ENCODE measurements around the gene FER. TPM values are rescaled to one million over a fixed set of nuclear protein-coding genes. Genes with fewer than 3 reads are reported as not detected.

The FER gene
- total RNA-seq, 4 donors from 2014 or later, result 16.1 to 25.7 (median 19.1) TPM

GRCh38 chr5:109080481-109080880, 332.8 kb downstream of the FER start:
- H3K4me3 ChIP-seq (ENCODE audit: low read depth, poor library complexity, severe bottlenecking), result no peak overlapping the region
- TF ChIP-seq CTCF (IDR thresholded peaks at IDR 0.05) (no peak), POLR2A (IDR thresholded peaks at IDR 0.05) (no peak)
- intact Hi-C loops (cut with DNase I; ENCODE audit: low total_unique reads), result no loop called here
- DNase-seq (ENCODE audit: low spot score in 2 of 2), result no peak
- 76 to 96% methylated on average over 3 of the region's 3 CpGs for WGBS, 2 donors

- H3K4me3 ChIP-seq (ENCODE audit: low read depth, poor library complexity, severe bottlenecking), result no peak overlapping the region
- intact Hi-C loops (cut with DNase I; ENCODE audit: low total_unique reads), result no loop called here
- WGBS, 2 donors, result 92% methylated on average over 3 of the region's 3 CpGs
- DNase-seq (ENCODE audit: low spot score in 2 of 2), result no peak
- TF ChIP-seq POLR2A (IDR thresholded peaks at IDR 0.05), result no peak
- no peak for TF ChIP-seq CTCF (IDR thresholded peaks at IDR 0.05)
Measured at GRCh38 chr5:109080896-109081295, 333.2 kb downstream of the FER start.

- no peak for DNase-seq (ENCODE audit: low spot score in 2 of 2)
- no peak overlapping the region for H3K4me3 ChIP-seq (ENCODE audit: low read depth, poor library complexity, severe bottlenecking)
- intact Hi-C loops (cut with DNase I; ENCODE audit: low total_unique reads), result no loop called here
- TF ChIP-seq CTCF (IDR thresholded peaks at IDR 0.05) (no peak), POLR2A (IDR thresholded peaks at IDR 0.05) (no peak)
- WGBS, 2 donors, result 92 to 98% methylated on average over 1 of the region's 1 CpG
Measured at GRCh38 chr5:109083937-109084336, 336.2 kb downstream of the FER start.

- TF ChIP-seq CTCF (IDR thresholded peaks at IDR 0.05) (no peak), POLR2A (IDR thresholded peaks at IDR 0.05) (no peak)
- no peak overlapping the region for H3K4me3 ChIP-seq (ENCODE audit: low read depth, poor library complexity, severe bottlenecking)
- DNase-seq (ENCODE audit: low spot score in 2 of 2), result no peak
- intact Hi-C loops (cut with DNase I; ENCODE audit: low total_unique reads), result no loop called here
Measured at GRCh38 chr5:109089191-109089590, 341.5 kb downstream of the FER start.

- no peak for DNase-seq (ENCODE audit: low spot score in 2 of 2)
- H3K4me3 ChIP-seq (ENCODE audit: low read depth, poor library complexity, severe bottlenecking), result no peak overlapping the region
- intact Hi-C loops (cut with DNase I; ENCODE audit: low total_unique reads), result no loop called here
- TF ChIP-seq CTCF (IDR thresholded peaks at IDR 0.05), result no peak
- no peak for TF ChIP-seq POLR2A (IDR thresholded peaks at IDR 0.05)
- 81 to 94% methylated on average over 1 of the region's 1 CpG for WGBS, 2 donors
Measured at GRCh38 chr5:109099081-109099480, 351.4 kb downstream of the FER start.

- TF ChIP-seq POLR2A (IDR thresholded peaks at IDR 0.05) (no peak), CTCF (IDR thresholded peaks at IDR 0.05) (no peak)
- 91 to 93% methylated on average over 2 of the region's 2 CpGs for WGBS, 2 donors
- intact Hi-C loops (cut with DNase I; ENCODE audit: low total_unique reads), result no loop called here
- H3K4me3 ChIP-seq (ENCODE audit: low read depth, poor library complexity, severe bottlenecking), result no peak overlapping the region
- no peak for DNase-seq (ENCODE audit: low spot score in 2 of 2)
Measured at GRCh38 chr5:109100971-109101370, 353.3 kb downstream of the FER start.
